Pancreas (tissue), 10 donors: ENCODE results near the gene SLC6A19. TPM values are rescaled to one million over a fixed set of nuclear protein-coding genes. Genes with fewer than 3 reads are reported as not detected.

ENCODE experiments used
- ATAC-seq, 4 donors: fragments of 200-7000 bp; cut with Tn5 transposase; one replicate each; pipeline versions ENCODE4 v1.8.0 to v1.9.1; 2020; ENCODE audit warnings: mild to moderate bottlenecking in 4 of 4, moderate library complexity in 4 of 4
- DNase-seq, 6 donors: peaks; one replicate each; pipeline ENCODE4 v3.0.0-alpha.2; 2020
- FAIRE-seq: peaks from 2 replicates; lab custom pipeline; 2012; peaks lifted over from hg19 to GRCh38; lab: Jason Lieb, UNC
- H3K27ac ChIP-seq, 4 donors: fragments of 200-600 bp; sonication (generic); 1 replicate in 3 of 4; 2 replicates in 1 of 4; pipeline versions ENCODE4 v1.5.0 to v1.8.0; 2020
- H3K27me3 ChIP-seq, 4 donors: fragments of 200-600 bp; one replicate each; pipeline ENCODE4 v1.8.0; 2021
- H3K36me3 ChIP-seq, 3 donors: fragments of 200-600 bp; sonication (generic) in 1 of 3; one replicate each; pipeline versions ENCODE4 v1.5.0 to v1.8.0; 2020 to 2021
- H3K4me1 ChIP-seq, 3 donors: fragments of 200-600 bp; one replicate each; pipeline ENCODE4 v1.8.0; 2021
- H3K4me3 ChIP-seq, 4 donors: fragments of 200-600 bp; sonication (generic) in 2 of 4; one replicate each; pipeline versions ENCODE4 v1.5.0 to v1.8.0; 2020 to 2021
- H3K9me3 ChIP-seq, 4 donors: fragments of 200-600 bp; one replicate each; pipeline ENCODE4 v1.8.0; 2021
- WGBS, 2 donors: extraction: QIAGEN DNeasy Blood & Tissue Kit; methylation state at CpG; one replicate each; pipeline ENCODE4 v1.1.7; 2013; 5-methylcytosine and 5-hydroxymethylcytosine counted together
- intact Hi-C, 3 donors: fragments of 100-400 bp; cut with DNase I; formaldehyde crosslinking; loops; one replicate each; pipeline versions ENCODE4 v1.11.1 to v1.14.2; 2022
- polyA plus RNA-seq, 2 donors: library from polyadenylated mRNA; stranded (reverse); fragments of 200-250 nt; gene quantifications; one replicate each; pipeline ENCODE4 v1.2.3, GENCODE V29; 2013
- total RNA-seq, 6 donors: library from RNA; stranded (reverse); fragmentation: NEBNext Ultra II Directional in 4 of 6; extraction: Animal tissue kit (Norgen Biotek cat#: 25700) in 4 of 6; gene quantifications; one replicate each; pipeline versions ENCODE4 v1.2.1 to v1.2.4, GENCODE V29; 2021 to 2023
- TF ChIP-seq, protein P1 (sequence below), 4 donors: fragments of 200-600 bp; sonication (generic) in 3 of 4; IDR thresholded peaks; one replicate each; pipeline versions ENCODE4 v1.5.0 to v1.8.0; 2021; ENCODE audit warnings: antibody characterized with exemption in 4 of 4
- donor health status: healthy with polysubstance abuse.
- donor health status: DM: no; HTN: no; CAD: no; lungs with moderate emphysema.
- donor health status: DM: no; HTN: no; CAD: no.
- donor health status: control.
- donor health status: control.
- donor health status: Bipolar disorder and iron deficiency.
- donor health status: DM: yes; HTN: yes; CAD: no.
- donor health status: DM: no; HTN: no; CAD: no.
- donor health status: DM: no; HTN: no; CAD: no.
- donor health status: DM: yes; HTN: yes; CAD: no.

Gene SLC6A19
- total and polyA plus RNA-seq, 8 donors: 0.08 to 3.9 (median 0.29) TPM

DNA sequence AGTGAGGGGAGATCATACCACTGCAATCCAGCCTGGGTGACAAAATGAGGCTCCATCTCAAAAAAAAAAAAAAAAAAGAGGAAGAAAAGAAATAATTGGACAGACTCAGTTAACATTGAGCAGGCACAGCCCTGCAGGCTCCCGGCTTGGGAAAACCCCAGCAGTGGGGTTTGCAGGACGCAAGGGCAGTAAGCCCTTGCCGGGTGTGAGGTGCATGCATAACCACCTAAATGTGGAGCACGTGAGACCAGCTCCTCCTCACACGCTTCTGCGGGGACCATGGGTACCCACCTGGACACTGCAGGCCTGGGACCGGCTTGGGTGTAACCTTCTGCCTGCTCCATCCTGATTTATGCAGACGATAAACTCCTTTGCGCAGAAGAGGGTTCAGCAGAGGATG, 19.0 kb downstream of the SLC6A19 start:
- Histone ChIP-seq H3K27ac (no peak overlapping the region), H3K9me3 (no peaks in the 10 kb centered on the region), H3K4me3 (no peak overlapping the region), H3K36me3 (no peaks in the 10 kb centered on the region), H3K4me1 (no peaks in the 10 kb centered on the region), H3K27me3 (no peaks in the 10 kb centered on the region)
- ATAC-seq: no peak
- 76 to 81% methylated on average over 9 of the region's 9 CpGs for WGBS, 2 donors
- no peak for FAIRE-seq
- TF ChIP-seq, protein P1, sequence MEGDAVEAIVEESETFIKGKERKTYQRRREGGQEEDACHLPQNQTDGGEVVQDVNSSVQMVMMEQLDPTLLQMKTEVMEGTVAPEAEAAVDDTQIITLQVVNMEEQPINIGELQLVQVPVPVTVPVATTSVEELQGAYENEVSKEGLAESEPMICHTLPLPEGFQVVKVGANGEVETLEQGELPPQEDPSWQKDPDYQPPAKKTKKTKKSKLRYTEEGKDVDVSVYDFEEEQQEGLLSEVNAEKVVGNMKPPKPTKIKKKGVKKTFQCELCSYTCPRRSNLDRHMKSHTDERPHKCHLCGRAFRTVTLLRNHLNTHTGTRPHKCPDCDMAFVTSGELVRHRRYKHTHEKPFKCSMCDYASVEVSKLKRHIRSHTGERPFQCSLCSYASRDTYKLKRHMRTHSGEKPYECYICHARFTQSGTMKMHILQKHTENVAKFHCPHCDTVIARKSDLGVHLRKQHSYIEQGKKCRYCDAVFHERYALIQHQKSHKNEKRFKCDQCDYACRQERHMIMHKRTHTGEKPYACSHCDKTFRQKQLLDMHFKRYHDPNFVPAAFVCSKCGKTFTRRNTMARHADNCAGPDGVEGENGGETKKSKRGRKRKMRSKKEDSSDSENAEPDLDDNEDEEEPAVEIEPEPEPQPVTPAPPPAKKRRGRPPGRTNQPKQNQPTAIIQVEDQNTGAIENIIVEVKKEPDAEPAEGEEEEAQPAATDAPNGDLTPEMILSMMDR (IDR thresholded peaks at IDR 0.05): no peak
- peak in 1 of 6 donors; percentile 29 for DNase-seq
- intact Hi-C loops: no loop called here

DNA sequence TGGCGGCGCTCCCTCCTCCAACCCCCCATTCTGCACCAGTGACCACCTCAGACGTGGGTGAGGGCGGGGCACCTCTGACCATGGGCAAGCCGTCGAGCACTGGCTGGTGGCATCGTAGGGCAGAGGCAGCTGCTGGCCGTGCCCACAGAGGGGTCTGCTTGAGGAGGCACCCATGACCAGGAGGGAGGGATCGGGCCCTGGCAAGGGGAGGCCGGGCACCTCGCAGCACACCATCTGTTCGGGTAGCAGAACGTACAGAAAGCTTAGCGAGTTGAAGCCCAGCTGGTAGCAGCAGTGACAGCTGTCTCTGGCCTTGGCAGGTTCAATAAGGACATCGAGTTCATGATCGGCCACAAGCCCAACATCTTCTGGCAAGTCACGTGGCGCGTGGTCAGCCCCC, 19.4 kb downstream of the SLC6A19 start:
- H3K9me3 ChIP-seq: no peaks in the 10 kb centered on the region
- TF ChIP-seq, protein P1 (IDR thresholded peaks at IDR 0.05): no peak
- no peaks in the 10 kb centered on the region for H3K27me3 ChIP-seq
- H3K4me1 ChIP-seq: no peaks in the 10 kb centered on the region
- DNase-seq (peak in 1 of 6 donors; percentile 52), FAIRE-seq (no peak), ATAC-seq (no peak)
- intact Hi-C loops: no loop called here
- no peak overlapping the region for H3K27ac ChIP-seq
- 69 to 73% methylated on average over 19 of the region's 19 CpGs for WGBS, 2 donors
- H3K36me3 ChIP-seq: no peaks in the 10 kb centered on the region
- no peak overlapping the region for H3K4me3 ChIP-seq

DNA sequence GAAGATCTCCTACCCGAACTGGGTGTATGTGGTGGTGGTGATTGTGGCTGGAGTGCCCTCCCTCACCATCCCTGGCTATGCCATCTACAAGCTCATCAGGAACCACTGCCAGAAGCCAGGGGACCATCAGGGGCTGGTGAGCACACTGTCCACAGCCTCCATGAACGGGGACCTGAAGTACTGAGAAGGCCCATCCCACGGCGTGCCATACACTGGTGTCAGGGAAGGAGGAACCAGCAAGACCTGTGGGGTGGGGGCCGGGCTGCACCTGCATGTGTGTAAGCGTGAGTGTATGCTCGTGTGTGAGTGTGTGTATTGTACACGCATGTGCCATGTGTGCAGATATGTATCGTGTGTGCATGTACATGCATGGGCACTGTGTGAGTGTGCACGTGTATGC, 20.3 kb downstream of the SLC6A19 start:
- no peak for ATAC-seq
- no peaks in the 10 kb centered on the region for H3K36me3 ChIP-seq
- TF ChIP-seq, protein P1 (IDR thresholded peaks at IDR 0.05): no peak

DNA sequence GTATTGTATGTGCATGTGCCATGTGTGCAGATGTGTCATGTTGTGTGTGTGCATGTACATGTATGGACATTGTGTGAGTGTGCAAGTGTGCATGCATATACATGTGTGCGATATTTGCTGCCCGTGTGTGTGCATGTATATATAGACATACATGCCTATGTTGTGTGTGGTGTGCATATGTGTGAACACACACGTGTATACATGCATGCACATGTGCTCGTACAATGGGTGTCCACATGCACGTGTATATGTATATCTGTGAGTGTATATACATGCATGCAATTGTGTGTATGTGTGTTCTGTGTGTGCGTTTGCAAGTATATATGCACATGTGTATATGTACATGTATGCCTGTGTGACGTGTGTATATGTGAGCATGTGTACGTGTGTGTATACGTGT, 20.8 kb downstream of the SLC6A19 start:
- DNase-seq (no peak), FAIRE-seq (no peak), ATAC-seq (no peak)
- H3K4me3 ChIP-seq: no peak overlapping the region
- 76 to 81% methylated on average over 9 of the region's 9 CpGs for WGBS, 2 donors
- H3K36me3 ChIP-seq: no peaks in the 10 kb centered on the region
- no peaks in the 10 kb centered on the region for H3K4me1 ChIP-seq
- intact Hi-C loops: no loop called here
- H3K27ac ChIP-seq: no peak overlapping the region
- H3K27me3 ChIP-seq: no peaks in the 10 kb centered on the region
- TF ChIP-seq, protein P1 (IDR thresholded peaks at IDR 0.05): no peak
- no peaks in the 10 kb centered on the region for H3K9me3 ChIP-seq

More for the DNA sequence above, 20.3 kb downstream of the SLC6A19 start:
- DNase-seq (peak in 1 of 6 donors; percentile 49), FAIRE-seq (no peak)
- no peaks in the 10 kb centered on the region for H3K4me1 ChIP-seq
- no peak overlapping the region for H3K4me3 ChIP-seq
- H3K9me3 ChIP-seq: no peaks in the 10 kb centered on the region
- H3K27me3 ChIP-seq: no peaks in the 10 kb centered on the region
- H3K27ac ChIP-seq: no peak overlapping the region
- WGBS, 2 donors: 78 to 89% methylated on average over 10 of the region's 10 CpGs
- intact Hi-C loops: no loop called here

DNA sequence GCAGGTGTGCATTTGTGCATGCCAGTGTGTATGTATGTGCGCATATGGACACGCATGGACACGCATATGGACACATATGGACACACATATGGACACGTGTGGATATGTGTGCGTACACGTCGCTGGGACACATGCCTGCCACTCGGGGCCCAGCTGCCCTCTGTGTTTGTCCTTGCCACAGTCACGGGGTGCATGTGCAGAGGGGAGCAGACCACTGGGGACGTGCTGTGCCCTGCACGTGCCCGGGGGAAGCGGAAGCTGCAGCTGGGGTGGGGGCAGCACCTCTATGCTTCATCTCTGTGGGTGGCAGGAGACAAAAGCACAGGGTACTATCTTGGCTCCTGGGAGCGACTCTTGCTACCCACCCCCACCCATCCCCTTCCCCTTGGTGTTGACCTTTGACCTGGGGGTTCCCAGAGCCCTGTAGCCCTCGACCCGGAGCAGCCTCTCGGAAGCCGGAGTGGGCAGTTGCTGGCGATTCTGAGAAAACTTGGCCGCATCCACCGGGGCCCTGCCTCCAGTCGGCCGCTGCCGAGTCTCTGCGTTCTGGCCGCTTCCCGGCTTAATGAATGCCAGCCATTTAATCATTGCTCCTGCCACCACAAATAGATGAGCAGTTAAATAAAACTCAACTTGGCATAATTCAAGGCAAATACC, 21.4 kb downstream of the SLC6A19 start:
- DNase-seq (peak in 1 of 6 donors; percentile 68), ATAC-seq (peak in 1 of 4 donors; percentile 30), FAIRE-seq (no peak)
- H3K27me3 ChIP-seq: no peaks in the 10 kb centered on the region
- H3K36me3 ChIP-seq: no peaks in the 10 kb centered on the region
- no peak overlapping the region for H3K27ac ChIP-seq
- 58 to 62% methylated on average over 27 of the region's 27 CpGs for WGBS, 2 donors
- no peak overlapping the region for H3K4me3 ChIP-seq
- intact Hi-C loops: no loop called here
- H3K9me3 ChIP-seq: no peaks in the 10 kb centered on the region
- no peaks in the 10 kb centered on the region for H3K4me1 ChIP-seq
- TF ChIP-seq, protein P1 (IDR thresholded peaks at IDR 0.05): no peak
